SJSA1 (cell line): ENCODE measurements around the gene GJC2. TPM values are rescaled to one million over a fixed set of nuclear protein-coding genes. Genes with fewer than 3 reads are reported as not detected.
A peak's percentile ranks its signal among the peaks of the same experiment; 100 is the strongest.

ENCODE experiments used
- DNase-seq, 2 experiments: peaks; one replicate each; pipeline ENCODE4 v3.0.0-alpha.2; 2015 to 2020; ENCODE audit warnings: low spot score in 2 of 2, low read depth in 1 of 2
- H3K27ac ChIP-seq: fragments of 250-450 bp; sonication (Bioruptor Pico); 2 replicates; pipeline ENCODE4 v1.5.1; 2020; ENCODE audit warnings: mild to moderate bottlenecking, moderate library complexity
- H3K27me3 ChIP-seq: fragments of 250-450 bp; sonication (Bioruptor Pico); replicated peaks from 2 replicates; pipeline ENCODE4 v1.5.1; 2020; ENCODE audit warnings: mild to moderate bottlenecking, moderate library complexity
- H3K36me3 ChIP-seq: fragments of 250-450 bp; sonication (Bioruptor Pico); 2 replicates; pipeline ENCODE4 v1.5.1; 2020; ENCODE audit warnings: mild to moderate bottlenecking
- H3K4me1 ChIP-seq: fragments of 250-450 bp; sonication (Bioruptor Pico); replicated peaks from 2 replicates; pipeline ENCODE4 v1.6.1; 2021; ENCODE audit warnings: mild to moderate bottlenecking
- H3K4me3 ChIP-seq: fragments of 250-450 bp; sonication (Bioruptor Pico); 2 replicates; pipeline ENCODE4 v1.5.1; 2020; ENCODE audit warnings: mild to moderate bottlenecking
- H3K9me3 ChIP-seq: fragments of 250-450 bp; sonication (Bioruptor Pico); replicated peaks from 2 replicates; pipeline ENCODE4 v1.5.1; 2020; ENCODE audit warnings: mild to moderate bottlenecking
- total RNA-seq: library from RNA; depleted of rRNA; stranded (reverse); fragments of >200 nt; shearing (Covaris generic); gene quantifications from 2 replicates; pipeline ENCODE4 v1.2.3, GENCODE V29; 2014

The GJC2 gene
- total RNA-seq, 1 experiment from 2014 or later = 2.3 TPM

- DNase-seq = no peak
- H3K4me1 ChIP-seq = no peaks in the 10 kb centered on the region
- no peak overlapping the region for H3K4me3 ChIP-seq
- no peaks in the 10 kb centered on the region for H3K36me3 ChIP-seq
- peaks cover 3% of the 10 kb centered on the region for H3K27me3 ChIP-seq
- H3K9me3 ChIP-seq = no peaks in the 10 kb centered on the region; the same call in 1 of the 2 replicates
- H3K27ac ChIP-seq = no peak overlapping the region
Measured at GRCh38 chr1:228123505-228123904, 26.2 kb upstream of the GJC2 start.

DNA sequence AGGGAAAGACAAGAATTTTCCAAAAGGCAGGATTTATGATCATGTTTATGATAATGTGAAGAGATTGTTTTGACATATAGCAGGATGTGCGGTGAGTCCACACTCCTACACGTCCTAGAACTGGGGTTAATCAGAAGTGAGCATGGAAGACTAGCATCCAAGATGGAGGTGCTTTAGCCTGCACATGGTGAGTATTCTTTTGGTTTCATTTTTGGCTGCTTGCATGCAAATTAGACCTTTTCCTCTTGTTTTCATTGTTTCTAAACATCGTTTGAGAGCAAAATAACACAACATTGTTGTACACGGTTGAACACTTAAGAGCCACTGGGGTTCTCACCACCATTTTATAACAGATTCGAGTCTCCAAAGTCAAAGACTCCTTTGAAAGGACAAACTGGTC lies 24.5 kb upstream of the GJC2 start:
- no peaks in the 10 kb centered on the region for H3K4me1 ChIP-seq
- H3K9me3 ChIP-seq = no peaks in the 10 kb centered on the region; the same call in 1 of the 2 replicates
- no peak overlapping the region for H3K27ac ChIP-seq
- no peak for DNase-seq
- H3K27me3 ChIP-seq = peaks cover 3% of the 10 kb centered on the region
- H3K36me3 ChIP-seq = no peaks in the 10 kb centered on the region
- H3K4me3 ChIP-seq = no peak overlapping the region

GRCh38 chr1:228131766-228132165 lies 18.0 kb upstream of the GJC2 start:
- DNase-seq = no peak
- no peaks in the 10 kb centered on the region for H3K36me3 ChIP-seq
- H3K4me1 ChIP-seq = 0 out of 2 replicates have a peak, but pooled peaks cover 5% of the 10 kb centered on the region
- no peak overlapping the region for H3K4me3 ChIP-seq
- no peak overlapping the region for H3K27ac ChIP-seq
- no peaks in the 10 kb centered on the region for H3K9me3 ChIP-seq
- H3K27me3 ChIP-seq = peaks cover 19% of the 10 kb centered on the region; the same call in 1 of the 2 replicates

DNA sequence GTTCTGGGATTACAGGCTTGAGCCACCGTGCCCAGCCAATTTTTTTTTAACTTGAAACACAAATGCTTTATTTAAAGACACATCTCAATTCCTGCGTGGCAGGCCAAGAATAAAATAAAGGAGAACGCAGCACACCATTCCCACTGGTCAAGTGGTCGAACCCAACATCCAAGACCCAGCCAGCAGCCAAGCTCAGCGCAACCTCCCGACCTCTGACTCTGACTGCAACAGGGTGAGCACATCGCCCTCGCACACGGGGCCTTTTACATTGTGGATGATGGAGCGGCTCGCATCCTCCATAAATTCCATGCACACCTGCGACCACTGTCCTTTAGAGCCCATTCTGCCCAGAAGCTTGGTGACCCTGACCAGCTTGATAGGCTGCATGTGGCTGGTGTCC lies 15.1 kb upstream of the GJC2 start:
- Histone ChIP-seq H3K36me3 (no peaks in the 10 kb centered on the region), H3K27ac (no peak overlapping the region), H3K4me3 (no peak overlapping the region), H3K27me3 (peaks cover 19% of the 10 kb centered on the region; the same call in 1 of the 2 replicates), H3K9me3 (no peaks in the 10 kb centered on the region), H3K4me1 (0 out of 2 replicates have a peak, but pooled peaks cover 5% of the 10 kb centered on the region)
- no peak for DNase-seq

DNA sequence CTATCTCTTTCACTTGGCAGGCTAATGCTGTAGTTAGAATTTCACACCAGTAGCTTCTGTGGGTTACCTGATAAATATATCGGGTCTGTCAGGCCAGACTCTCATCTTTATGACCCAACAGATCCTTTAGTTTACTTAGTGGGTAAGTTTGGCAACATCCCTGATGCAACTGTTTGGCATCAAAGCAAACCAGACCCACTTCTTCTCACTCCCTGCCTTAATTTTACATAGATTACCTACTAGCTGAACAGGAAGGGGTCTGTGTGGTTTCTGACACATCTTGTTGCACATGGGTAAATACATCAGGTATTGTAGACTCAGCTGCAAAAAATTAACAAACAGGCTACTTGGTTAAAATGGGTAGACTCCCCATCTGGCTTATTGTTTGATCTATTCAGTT lies 12.8 kb upstream of the GJC2 start:
- no peak overlapping the region for H3K27ac ChIP-seq
- peaks cover 17% of the 10 kb centered on the region for H3K36me3 ChIP-seq
- H3K27me3 ChIP-seq = peaks cover 17% of the 10 kb centered on the region; the same call in 1 of the 2 replicates
- no peak overlapping the region for H3K4me3 ChIP-seq
- no peak for DNase-seq
- peaks cover 7% of the 10 kb centered on the region for H3K4me1 ChIP-seq
- no peaks in the 10 kb centered on the region for H3K9me3 ChIP-seq

- Histone ChIP-seq H3K27me3 (0 out of 2 replicates have a peak, but pooled peaks cover 5% of the 10 kb centered on the region), H3K4me3 (peak overlapping the region; percentile 95), H3K4me1 (peaks cover 13% of the 10 kb centered on the region), H3K36me3 (peaks cover 35% of the 10 kb centered on the region), H3K27ac (peak overlapping the region; percentile 29; the same call in 1 of the 2 replicates), H3K9me3 (no peaks in the 10 kb centered on the region)
- no peak for DNase-seq
Measured at GRCh38 chr1:228139406-228139930, 10.3 kb upstream of the GJC2 start.

DNA sequence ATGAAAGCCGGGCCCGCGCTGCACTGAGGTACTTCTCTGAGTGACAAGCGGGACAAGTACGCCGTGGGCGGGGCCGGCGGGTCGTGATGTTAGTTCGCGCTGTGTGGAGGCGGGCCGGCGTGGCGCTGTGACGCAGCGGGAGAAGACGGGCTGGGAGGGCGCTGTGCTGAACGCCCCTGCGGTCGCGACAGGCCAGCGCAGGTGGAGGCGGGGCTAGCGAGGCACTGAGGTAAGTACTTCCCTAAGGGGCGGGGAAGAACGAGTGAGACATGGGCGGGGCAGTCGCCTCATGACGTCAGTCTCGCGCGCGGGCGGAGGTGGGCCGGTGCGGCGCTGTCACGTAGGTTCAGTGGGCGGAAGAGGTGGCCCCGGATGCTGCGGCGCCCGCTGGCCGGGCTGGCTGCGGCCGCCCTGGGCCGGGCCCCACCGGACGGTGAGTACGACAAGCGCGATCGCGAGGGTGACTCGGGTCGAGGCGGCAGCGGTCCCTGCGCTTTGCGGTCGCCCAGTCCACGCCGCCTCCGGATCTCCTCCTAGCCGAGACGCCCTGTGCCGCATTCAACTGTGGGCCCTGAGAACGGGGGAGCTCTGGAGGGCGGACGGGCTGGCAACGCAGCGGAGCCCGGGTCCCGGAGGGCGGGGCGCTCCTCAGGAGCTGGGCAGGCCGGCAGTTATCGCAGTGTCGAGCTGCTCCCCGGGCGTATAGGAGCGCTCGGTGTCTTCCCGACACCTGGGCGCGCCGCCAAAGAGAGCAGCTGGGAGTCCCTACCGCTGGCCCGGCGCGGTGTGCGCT lies 9.6 kb upstream of the GJC2 start, which contains the start of gene GUK1:
Gene GUK1, plus strand, starts transcription at position 349 of the 793 bp plus-strand sequence. Its CDS starts 24 bp downstream, at position 373.
- peak; percentile 99 to 100 for DNase-seq
- Histone ChIP-seq H3K9me3 (no peaks in the 10 kb centered on the region), H3K4me3 (peak within 1 kb of the TSS; percentile 95), H3K27ac (peak within 1 kb of the TSS; percentile 89), H3K4me1 (peaks cover 13% of the 10 kb centered on the region), H3K36me3 (peaks cover 41% of the 10 kb centered on the region), H3K27me3 (0 out of 2 replicates have a peak, but pooled peaks cover under 1% of the 10 kb centered on the region)

GRCh38 chr1:228140724-228141225 lies 9.0 kb upstream of the GJC2 start:
- peak overlapping the region; percentile 89 for H3K27ac ChIP-seq
- no peak for DNase-seq
- H3K4me1 ChIP-seq = peaks cover 13% of the 10 kb centered on the region
- H3K36me3 ChIP-seq = peaks cover 48% of the 10 kb centered on the region
- H3K9me3 ChIP-seq = no peaks in the 10 kb centered on the region
- no peaks in the 10 kb centered on the region for H3K27me3 ChIP-seq
- peak overlapping the region; percentile 95 for H3K4me3 ChIP-seq

GRCh38 chr1:228141226-228142044 lies 8.3 kb upstream of the GJC2 start:
- H3K4me1 ChIP-seq = peaks cover 13% of the 10 kb centered on the region
- H3K27me3 ChIP-seq = no peaks in the 10 kb centered on the region
- peak overlapping the region; percentile 89 for H3K27ac ChIP-seq
- peak; percentile 70 to 75 for DNase-seq
- no peaks in the 10 kb centered on the region for H3K9me3 ChIP-seq
- H3K4me3 ChIP-seq = peak overlapping the region; percentile 95
- H3K36me3 ChIP-seq = peaks cover 55% of the 10 kb centered on the region

DNA sequence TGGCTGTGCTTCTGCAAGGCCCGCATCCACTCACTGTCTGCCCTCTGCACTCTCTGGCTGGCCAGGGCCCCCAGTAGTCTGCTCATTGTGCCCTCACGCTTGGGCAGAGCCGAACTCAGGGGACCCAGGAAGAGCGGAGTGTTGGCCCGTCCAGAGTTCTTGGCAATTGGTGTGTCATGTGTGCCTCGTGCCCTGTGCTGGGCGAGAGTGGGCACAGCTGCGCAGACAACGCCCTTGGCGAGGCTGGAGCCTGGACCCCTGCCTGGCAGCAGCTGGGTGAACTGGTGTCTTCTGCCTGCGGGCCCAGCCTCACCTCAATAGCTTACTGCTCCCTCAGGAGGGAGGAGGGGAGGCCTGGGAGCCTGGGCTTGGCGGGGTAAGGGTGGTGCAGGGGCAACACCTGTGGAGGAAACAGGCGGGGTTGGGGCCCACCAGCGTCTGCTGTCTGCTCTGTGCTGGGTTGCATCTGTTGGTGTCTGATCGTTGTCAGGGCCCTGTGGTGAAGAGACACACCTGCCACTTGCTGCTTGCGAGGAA lies 7.5 kb upstream of the GJC2 start:
- Histone ChIP-seq H3K4me1 (peaks cover 13% of the 10 kb centered on the region), H3K36me3 (peaks cover 62% of the 10 kb centered on the region), H3K27me3 (no peaks in the 10 kb centered on the region), H3K27ac (no peak overlapping the region), H3K4me3 (peak overlapping the region; percentile 95; the same call in 1 of the 2 replicates), H3K9me3 (no peaks in the 10 kb centered on the region)
- DNase-seq = no peak

- no peak for DNase-seq
- Histone ChIP-seq H3K4me1 (peaks cover 13% of the 10 kb centered on the region), H3K27ac (no peak overlapping the region), H3K4me3 (no peak overlapping the region), H3K9me3 (no peaks in the 10 kb centered on the region), H3K27me3 (no peaks in the 10 kb centered on the region), H3K36me3 (peaks cover 67% of the 10 kb centered on the region)
Measured at GRCh38 chr1:228142701-228143136, 7.0 kb upstream of the GJC2 start.

- Histone ChIP-seq H3K9me3 (no peaks in the 10 kb centered on the region), H3K36me3 (peaks cover 77% of the 10 kb centered on the region), H3K27me3 (no peaks in the 10 kb centered on the region), H3K4me1 (peaks cover 13% of the 10 kb centered on the region), H3K27ac (no peak overlapping the region), H3K4me3 (no peak overlapping the region)
- DNase-seq = no peak
Measured at GRCh38 chr1:228143480-228144192, 6.1 kb upstream of the GJC2 start.
